RWPE2 (cell line): Measurements from ENCODE around the gene KNCN.

Experiments
- ATAC-seq: fragments of 200-7000 bp; cut with Tn5 transposase; 3 replicates; pipeline ENCODE4 v1.9.1; 2021; ENCODE audit warnings: low read depth
- DNase-seq: peaks from one replicate; pipeline ENCODE4 v3.0.0-alpha.2; 2020; ENCODE audit warnings: low spot score
- H3K27ac ChIP-seq: fragments of 450-650 bp; 2 replicates; pipeline ENCODE4 v1.5.1; 2017; ENCODE audit warnings: mild to moderate bottlenecking; ENCODE audit not compliant: poor library complexity, severe bottlenecking
- H3K27me3 ChIP-seq: fragments of 250-450 bp; sonication (Bioruptor Pico); 2 replicates; pipeline ENCODE4 v1.5.1; 2021; ENCODE audit warnings: mild to moderate bottlenecking, moderate library complexity; ENCODE audit not compliant: insufficient read depth, poor library complexity, severe bottlenecking
- H3K36me3 ChIP-seq: fragments of 250-450 bp; sonication (Bioruptor Pico); 2 replicates; pipeline ENCODE4 v1.5.1; 2020; ENCODE audit warnings: low read depth, mild to moderate bottlenecking, moderate library complexity
- H3K4me1 ChIP-seq: fragments of 250-450 bp; sonication (Bioruptor Pico); 2 replicates; pipeline ENCODE4 v1.5.1; 2021; ENCODE audit warnings: mild to moderate bottlenecking, moderate library complexity; ENCODE audit not compliant: insufficient read depth, poor library complexity, severe bottlenecking
- H3K4me3 ChIP-seq: fragments of 250-450 bp; sonication (Bioruptor Pico); 2 replicates; pipeline ENCODE4 v1.5.1; 2021; ENCODE audit warnings: mild to moderate bottlenecking, moderate library complexity; ENCODE audit not compliant: severe bottlenecking
- H3K9me3 ChIP-seq: fragments of 250-450 bp; sonication (Bioruptor Pico); 2 replicates; pipeline ENCODE4 v1.5.1; 2021; ENCODE audit warnings: mild to moderate bottlenecking, moderate library complexity; ENCODE audit not compliant: severe bottlenecking
- CTCF ChIP-seq: fragments of 450-650 bp; IDR thresholded peaks from one replicate; pipeline ENCODE4 v1.5.1; 2017; ENCODE audit warnings: mild to moderate bottlenecking, moderate library complexity; ENCODE audit not compliant: poor library complexity, severe bottlenecking

The KNCN gene

DNA sequence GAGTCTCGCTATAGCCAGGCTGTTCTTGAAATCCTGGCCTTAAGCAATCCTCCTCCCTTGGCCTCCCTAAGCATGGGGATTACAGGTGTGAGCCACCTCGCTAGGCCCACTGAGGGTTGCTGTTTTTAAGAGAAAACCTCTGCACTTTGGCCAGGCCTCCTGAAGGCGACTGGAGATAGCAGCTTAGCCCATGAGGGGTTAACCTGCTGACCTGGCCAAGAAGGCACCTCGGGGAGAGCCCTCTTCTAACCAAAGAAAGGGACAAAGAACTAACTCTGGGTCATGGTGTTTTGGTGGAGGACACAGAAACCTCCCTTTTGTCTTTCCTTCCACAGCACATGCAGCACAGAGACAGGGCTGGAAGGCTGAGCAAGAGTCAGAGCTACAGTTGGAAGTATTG, 17.7 kb upstream of the KNCN start:
- H3K9me3 ChIP-seq, result no peaks in the 10 kb centered on the region
- H3K4me3 ChIP-seq, result no peak overlapping the region
- H3K27ac ChIP-seq, result no peak overlapping the region
- no peaks in the 10 kb centered on the region; the same call in 1 of the 2 replicates for H3K36me3 ChIP-seq
- ATAC-seq, result no peak
- no peaks in the 10 kb centered on the region for H3K27me3 ChIP-seq
- DNase-seq, result no peak
- H3K4me1 ChIP-seq, result no peaks in the 10 kb centered on the region
- no peak for TF ChIP-seq CTCF

- H3K4me3 ChIP-seq, result no peak overlapping the region
- no peak overlapping the region for H3K27ac ChIP-seq
- TF ChIP-seq CTCF, result no peak
- no peak for DNase-seq
- no peaks in the 10 kb centered on the region for H3K4me1 ChIP-seq
- no peak for ATAC-seq
- no peaks in the 10 kb centered on the region for H3K27me3 ChIP-seq
- no peaks in the 10 kb centered on the region; the same call in none of the 2 replicates for H3K36me3 ChIP-seq
- no peaks in the 10 kb centered on the region for H3K9me3 ChIP-seq
Measured at GRCh38 chr1:46568461-46568891, 17.0 kb upstream of the KNCN start.

DNA sequence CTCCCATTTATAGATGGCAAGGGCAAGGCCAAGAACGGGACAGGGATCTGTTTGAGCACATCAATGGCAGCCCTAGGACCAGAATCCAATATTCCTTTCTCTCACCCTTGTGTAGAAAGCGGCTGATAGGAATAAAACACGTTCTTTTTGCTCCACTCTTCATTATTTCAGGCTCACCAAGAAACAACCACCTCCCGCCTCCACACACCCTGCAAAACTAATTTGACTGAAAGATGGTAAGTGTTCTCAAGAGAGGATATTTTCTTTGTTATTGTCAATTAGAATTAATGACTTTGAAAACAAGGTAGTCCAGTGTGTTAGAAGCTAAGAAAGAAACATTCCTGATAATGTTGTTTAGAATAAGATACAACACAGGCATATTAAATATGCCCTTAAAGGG, 11.9 kb upstream of the KNCN start:
- H3K27me3 ChIP-seq, result no peaks in the 10 kb centered on the region
- TF ChIP-seq CTCF, result no peak
- H3K36me3 ChIP-seq, result no peaks in the 10 kb centered on the region; the same call in 1 of the 2 replicates
- H3K4me1 ChIP-seq, result no peaks in the 10 kb centered on the region
- H3K9me3 ChIP-seq, result no peaks in the 10 kb centered on the region
- DNase-seq (no peak), ATAC-seq (no peak)
- no peak overlapping the region for H3K27ac ChIP-seq
- no peak overlapping the region for H3K4me3 ChIP-seq

DNA sequence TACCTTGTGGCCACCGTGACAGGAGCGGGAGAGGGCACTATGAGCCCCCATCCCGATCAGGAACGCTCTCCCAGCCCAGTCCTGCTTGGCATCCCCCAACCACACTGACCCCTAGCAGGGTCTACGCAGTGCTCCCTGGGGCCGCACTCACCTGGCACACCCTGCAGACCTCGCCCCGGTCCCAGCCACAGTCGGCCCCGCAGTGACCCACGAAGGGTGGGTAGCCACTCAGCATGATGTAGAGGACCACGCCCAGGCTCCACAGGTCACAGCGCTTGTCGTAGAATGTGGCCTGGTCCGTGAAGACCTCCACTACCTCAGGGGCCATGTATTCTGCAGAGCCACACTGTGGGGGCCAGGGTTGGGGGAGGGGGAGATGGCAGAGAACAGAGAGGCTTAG, 11.1 kb upstream of the KNCN start:
- H3K27me3 ChIP-seq, result no peaks in the 10 kb centered on the region
- DNase-seq (no peak), ATAC-seq (no peak)
- H3K36me3 ChIP-seq, result no peaks in the 10 kb centered on the region; the same call in 1 of the 2 replicates
- TF ChIP-seq CTCF, result no peak
- no peaks in the 10 kb centered on the region for H3K9me3 ChIP-seq
- no peaks in the 10 kb centered on the region for H3K4me1 ChIP-seq
- no peak overlapping the region for H3K4me3 ChIP-seq
- no peak overlapping the region for H3K27ac ChIP-seq

- ATAC-seq, result no peak
- H3K36me3 ChIP-seq, result no peaks in the 10 kb centered on the region; the same call in 1 of the 2 replicates
- no peak for TF ChIP-seq CTCF
- H3K9me3 ChIP-seq, result no peaks in the 10 kb centered on the region
- no peak for DNase-seq
- no peak overlapping the region for H3K4me3 ChIP-seq
- no peaks in the 10 kb centered on the region for H3K4me1 ChIP-seq
- H3K27ac ChIP-seq, result no peak overlapping the region
- H3K27me3 ChIP-seq, result no peaks in the 10 kb centered on the region
Measured at GRCh38 chr1:46558966-46559365, 7.5 kb upstream of the KNCN start.
